ENCODE measurements around the gene TBC1D5. TPM values are rescaled to one million over a fixed set of nuclear protein-coding genes. Genes with fewer than 3 reads are reported as not detected.

The TBC1D5 gene
- total RNA-seq, 1 experiment from 2014 or later, result 30.4 TPM

- H3K9me3 ChIP-seq (ENCODE audit: control insufficient read depth, insufficient read depth, low read depth, low read length), result no peaks in the 10 kb centered on the region
- CTCF ChIA-PET, result no interaction called here
- intact Hi-C loops (cut with micrococcal nuclease; ENCODE audit: unreplicated experiment), result no loop called here
- no TSS peak for BruUV-seq (replicated peaks)
- no peaks in the 10 kb centered on the region for H3K4me1 ChIP-seq (ENCODE audit: control insufficient read depth, insufficient read depth, low read length)
- POLR2A ChIA-PET, result no interaction called here
- in situ Hi-C loops (cut with HindIII; ENCODE audit: low pct_unique_long_range_greater_than_20kb, low sequenced_read_pairs), result no loop called here
- DNase-seq (ENCODE audit: low read depth, low spot score) (no peak), ATAC-seq (no peak)
- no peak overlapping the region for H3K4me3 ChIP-seq (ENCODE audit: low read depth in 2 of 2, low read length in 2 of 2)
- TF ChIP-seq CTCF (IDR thresholded peaks at IDR 0.05) (no peak), TCF7L2 (IDR thresholded peaks at IDR 0.05; ENCODE audit: low read depth, low read length) (no peak), REST (IDR thresholded peaks at IDR 0.05; ENCODE audit: insufficient read depth in 1 of 2, low read depth in 2 of 2, low read length in 1 of 2) (no peak), SIN3A (IDR thresholded peaks at IDR 0.05; ENCODE audit: borderline replicate concordance, insufficient read depth, low read depth, low read length) (no peak), POLR2AphosphoS5 (IDR thresholded peaks at IDR 0.05; ENCODE audit: low read depth, low read length) (no peak)
- no peak overlapping the region for H3K27ac ChIP-seq (ENCODE audit: low read length)
- no peaks in the 10 kb centered on the region for H3K27me3 ChIP-seq (ENCODE audit: control insufficient read depth, insufficient read depth, low read length)
- H3K36me3 ChIP-seq (ENCODE audit: control insufficient read depth, insufficient read depth, low read length), result no peaks in the 10 kb centered on the region
Observed at GRCh38 chr3:17195192-17195611, 547.2 kb downstream of the TBC1D5 start.

- intact Hi-C loops (cut with micrococcal nuclease; ENCODE audit: unreplicated experiment) (no loop called here), in situ Hi-C loops (cut with HindIII; ENCODE audit: low pct_unique_long_range_greater_than_20kb, low sequenced_read_pairs) (no loop called here)
- Histone ChIP-seq H3K36me3 (ENCODE audit: control insufficient read depth, insufficient read depth, low read length) (no peaks in the 10 kb centered on the region), H3K27ac (ENCODE audit: low read length) (no peak overlapping the region), H3K27me3 (ENCODE audit: control insufficient read depth, insufficient read depth, low read length) (no peaks in the 10 kb centered on the region), H3K4me3 (ENCODE audit: low read depth in 2 of 2, low read length in 2 of 2) (no peak overlapping the region), H3K9me3 (ENCODE audit: control insufficient read depth, insufficient read depth, low read depth, low read length) (no peaks in the 10 kb centered on the region), H3K4me1 (ENCODE audit: control insufficient read depth, insufficient read depth, low read length) (no peaks in the 10 kb centered on the region)
- ATAC-seq, result no peak
- BruUV-seq (replicated peaks), result no TSS peak
- CTCF ChIA-PET, result no interaction called here
- POLR2A ChIA-PET, result no interaction called here
- TF ChIP-seq TCF7L2 (IDR thresholded peaks at IDR 0.05; ENCODE audit: low read depth, low read length), result no peak
- TF ChIP-seq SIN3A (IDR thresholded peaks at IDR 0.05; ENCODE audit: borderline replicate concordance, insufficient read depth, low read depth, low read length), result no peak
- no peak for TF ChIP-seq REST (IDR thresholded peaks at IDR 0.05; ENCODE audit: insufficient read depth in 1 of 2, low read depth in 2 of 2, low read length in 1 of 2)
- no peak for TF ChIP-seq POLR2AphosphoS5 (IDR thresholded peaks at IDR 0.05; ENCODE audit: low read depth, low read length)
- no peak for TF ChIP-seq CTCF (IDR thresholded peaks at IDR 0.05)
- no peak for DNase-seq (ENCODE audit: low read depth, low spot score)
Observed at GRCh38 chr3:17194116-17194515, 548.3 kb downstream of the TBC1D5 start.

Data from Panc1 (cell line).